ENCODE measurements around the gene EMC9.

The EMC9 gene

GRCh38 chr14:24131549-24131966 is 9.8 kb downstream of the EMC9 start:
- no peak for DNase-seq (ENCODE audit: low read depth)

DNA sequence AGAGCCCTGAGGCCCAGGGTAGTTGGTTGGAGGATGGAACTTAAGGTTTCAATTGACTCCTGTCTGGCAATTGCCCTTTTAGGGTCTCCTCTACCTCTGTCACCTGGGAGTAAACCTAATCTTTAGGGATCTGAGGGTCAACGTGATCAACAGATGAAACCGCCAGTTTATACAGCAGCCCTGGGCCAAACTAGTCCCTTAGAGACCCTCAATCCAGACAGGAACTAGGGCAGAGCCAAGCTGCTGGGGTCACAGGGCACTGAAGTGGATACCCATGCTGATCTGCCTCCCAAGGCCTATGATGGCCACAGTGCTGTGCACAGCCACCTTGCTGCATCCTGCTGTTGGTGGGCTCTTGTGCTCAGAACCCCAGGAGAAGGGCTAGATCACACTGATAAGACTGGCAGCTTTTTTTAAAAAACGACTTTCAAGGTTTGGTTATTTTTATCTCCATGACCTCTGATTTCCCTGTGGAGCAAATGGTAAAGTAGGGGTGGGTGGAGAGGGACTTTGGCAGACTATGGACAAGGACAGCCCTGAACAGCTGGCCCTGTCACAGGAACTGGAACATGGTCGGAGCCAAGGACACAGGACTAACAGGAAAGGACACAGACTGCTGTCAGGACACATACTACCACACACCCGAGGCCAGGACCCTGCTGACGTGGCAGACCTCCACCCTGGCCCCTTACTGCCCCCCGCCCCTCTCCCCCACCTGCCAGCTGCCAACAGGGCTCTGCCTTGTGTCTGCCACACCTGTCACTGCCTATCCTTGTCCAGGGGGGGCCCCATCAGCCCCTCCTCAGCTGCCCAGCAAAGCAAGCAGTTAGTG is 10.5 kb downstream of the EMC9 start:
- DNase-seq (ENCODE audit: low read depth) = no peak

- DNase-seq (ENCODE audit: low read depth) = no peak
Measured at GRCh38 chr14:24130380-24130716, 11.0 kb downstream of the EMC9 start, which contains the start of gene FITM1. FITM1 (plus strand) TSS chr14:24130659; CDS start chr14:24131564, 905 bp downstream.

- no peak for DNase-seq (ENCODE audit: low read depth)
Measured at GRCh38 chr14:24129410-24129998, 11.9 kb downstream of the EMC9 start.

DNA sequence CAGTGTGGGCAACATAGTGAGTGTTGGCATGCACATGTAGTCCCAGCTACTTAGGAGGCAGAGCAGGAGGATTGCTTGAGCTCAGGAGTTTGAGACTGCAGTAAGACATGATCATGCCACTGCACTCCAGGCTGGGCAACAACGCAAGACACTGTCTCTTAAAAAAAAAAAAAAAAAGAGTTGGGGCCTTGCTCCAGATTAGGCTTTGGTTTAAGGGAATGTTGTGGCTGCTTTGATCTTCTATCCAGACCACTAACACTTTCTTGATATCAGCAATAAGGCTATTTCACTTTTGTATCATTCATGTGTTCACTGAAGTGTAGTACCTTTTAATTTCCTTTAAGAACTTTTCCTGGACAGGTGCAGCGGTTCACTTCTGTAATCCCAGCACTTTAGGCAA is 13.7 kb downstream of the EMC9 start:
- DNase-seq (ENCODE audit: low read depth) = no peak

GRCh38 chr14:24126939-24127338 is 14.5 kb downstream of the EMC9 start:
- DNase-seq (ENCODE audit: low read depth) = no peak

DNA sequence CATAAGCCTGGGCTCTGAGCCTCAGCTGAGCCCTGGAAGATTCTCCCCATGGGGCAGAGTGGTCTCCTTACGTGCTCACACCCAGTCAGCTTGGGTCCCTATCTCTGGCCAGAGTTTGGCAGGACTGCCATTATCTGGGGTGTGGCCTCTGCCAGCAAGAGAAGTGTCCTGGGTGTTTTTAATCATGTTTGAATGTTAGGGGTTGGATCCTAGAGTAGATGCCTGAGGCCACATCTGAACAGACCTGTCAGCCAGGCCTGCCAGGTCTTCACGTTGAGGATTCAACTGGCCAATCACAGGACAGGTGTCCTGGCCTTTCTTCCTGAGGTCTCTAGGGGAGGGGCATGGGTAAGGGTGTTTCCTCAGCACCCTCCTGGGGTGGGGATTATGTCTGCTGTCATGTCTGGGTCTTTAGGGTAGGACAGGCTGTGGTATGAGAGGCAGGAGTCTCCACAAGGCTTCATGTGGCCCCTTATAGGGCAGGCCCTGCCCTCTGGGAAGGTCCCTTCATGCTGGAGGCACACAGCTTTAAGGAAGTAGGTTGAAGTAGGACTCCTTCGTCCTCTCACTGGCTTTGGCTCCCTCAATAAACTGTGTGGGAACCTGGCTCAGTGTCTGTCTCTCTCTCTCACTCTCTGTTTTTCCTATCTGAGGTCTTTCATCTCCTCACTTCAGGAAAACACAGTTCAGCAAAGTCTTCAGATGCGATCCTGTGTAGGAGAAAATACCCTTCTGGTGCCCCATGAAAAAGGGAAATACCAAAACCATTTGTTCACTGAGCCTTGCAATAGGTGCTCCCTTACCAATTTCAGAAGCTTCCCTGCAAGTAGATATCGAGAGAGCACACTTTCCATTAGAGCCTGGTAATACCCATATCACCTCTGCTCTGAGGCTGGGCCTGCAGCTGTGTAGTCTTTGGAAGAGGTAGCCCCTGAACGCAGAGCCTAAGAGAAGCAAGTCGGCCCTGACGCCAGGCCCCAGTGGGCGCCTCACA is 17.7 kb downstream of the EMC9 start:
- no peak for DNase-seq (ENCODE audit: low read depth)

GRCh38 chr14:24122898-24123297 is 18.5 kb downstream of the EMC9 start:
- no peak for DNase-seq (ENCODE audit: low read depth)

DNA sequence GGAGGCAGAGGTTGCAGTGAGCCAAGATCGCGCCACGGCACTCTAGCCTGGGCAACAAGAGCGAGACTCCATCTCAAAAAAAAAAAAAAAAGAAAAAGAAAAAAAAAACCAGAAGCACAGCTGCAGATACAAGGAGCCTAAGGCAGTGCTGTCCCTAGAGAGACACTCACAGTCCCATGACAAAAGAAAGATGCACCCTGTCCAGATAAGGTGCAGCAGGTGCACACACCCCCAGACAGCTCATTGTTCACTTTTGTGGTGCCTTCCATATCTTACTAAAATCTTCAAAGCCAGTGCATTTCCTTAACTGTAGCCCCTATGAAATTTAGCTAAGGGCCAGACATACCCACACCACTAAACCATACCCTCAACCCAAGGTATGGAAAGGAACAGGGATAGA is 19.0 kb downstream of the EMC9 start:
- no peak for DNase-seq (ENCODE audit: low read depth)

- no peak for DNase-seq (ENCODE audit: low read depth)
Measured at GRCh38 chr14:24121210-24121609, 20.2 kb downstream of the EMC9 start.

- DNase-seq (ENCODE audit: low read depth) = no peak
Measured at GRCh38 chr14:24119691-24120090, 21.7 kb downstream of the EMC9 start.

DNA sequence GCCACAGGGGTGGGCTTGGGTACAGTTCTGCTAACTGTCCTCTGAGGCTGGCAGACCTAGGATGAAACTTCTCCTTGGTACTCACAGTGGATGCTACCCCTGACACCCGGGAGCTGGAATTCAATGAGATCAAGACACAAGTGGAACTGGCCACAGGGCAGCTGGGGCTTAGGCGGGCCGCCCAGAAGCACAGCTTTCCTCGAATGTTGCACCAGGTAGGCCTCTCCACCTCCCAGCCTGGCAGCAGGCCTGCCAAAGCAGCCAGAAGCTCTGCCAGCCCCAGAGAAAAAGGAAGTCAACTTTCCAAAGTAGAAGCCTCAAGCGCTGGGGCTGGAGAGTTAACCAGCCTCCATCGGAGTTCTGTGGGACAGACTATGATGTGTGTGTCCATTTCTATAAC is 24.2 kb downstream of the EMC9 start:
- no peak for DNase-seq (ENCODE audit: low read depth)

DNA sequence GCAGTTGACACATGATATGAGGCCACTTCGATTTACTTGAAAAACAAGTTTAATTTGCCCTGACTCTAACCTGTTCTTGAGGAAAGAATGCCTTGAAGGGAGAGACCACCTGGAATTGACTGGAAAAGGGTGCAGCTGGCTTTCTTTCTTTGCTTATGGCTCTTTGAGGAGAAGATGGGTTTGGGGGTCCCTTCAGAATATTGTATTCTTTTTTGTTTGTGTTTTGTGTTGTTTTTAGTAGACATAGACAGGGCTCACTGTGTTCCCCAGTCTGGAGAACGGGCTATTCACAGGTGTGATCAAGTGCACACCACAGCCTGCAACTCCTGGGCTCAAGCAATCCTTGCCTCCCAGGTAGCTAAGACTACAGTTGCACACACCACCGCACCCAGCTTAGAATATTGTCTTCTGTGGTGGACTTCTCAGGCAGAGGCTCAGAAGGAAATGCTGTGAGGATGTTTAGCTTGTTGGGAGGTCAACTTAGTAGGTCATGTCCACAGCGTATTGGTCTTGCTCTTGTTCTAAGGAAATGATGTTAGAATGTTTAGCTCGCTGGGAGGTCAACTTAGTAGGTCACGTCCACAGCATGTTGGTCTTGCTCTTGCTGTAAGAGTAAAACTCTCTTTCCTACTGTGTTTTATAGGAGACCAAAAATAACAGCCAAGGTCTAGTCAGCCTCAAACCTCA is 25.1 kb downstream of the EMC9 start:
- no peak for DNase-seq (ENCODE audit: low read depth)

GRCh38 chr14:24115422-24116127 is 25.8 kb downstream of the EMC9 start:
- DNase-seq (ENCODE audit: low read depth) = no peak

- DNase-seq (ENCODE audit: low read depth) = peak; percentile 98
Measured at GRCh38 chr14:24114532-24115421, 26.6 kb downstream of the EMC9 start, which contains the start of the genes DCAF11 and NRL. DCAF11 (plus strand) TSS chr14:24114777; CDS start chr14:24115595, 818 bp downstream. NRL (minus strand) TSS chr14:24114949; CDS start chr14:24082848, 32,101 bp downstream.

GRCh38 chr14:24113801-24114531 is 27.4 kb downstream of the EMC9 start:
- DNase-seq (ENCODE audit: low read depth) = peak; percentile 74

- DNase-seq (ENCODE audit: low read depth) = no peak
Measured at GRCh38 chr14:24113379-24113800, 28.0 kb downstream of the EMC9 start.

GRCh38 chr14:24110523-24110922 is 30.9 kb downstream of the EMC9 start:
- no peak for DNase-seq (ENCODE audit: low read depth)

GRCh38 chr14:24110060-24110459 is 31.3 kb downstream of the EMC9 start:
- no peak for DNase-seq (ENCODE audit: low read depth)
